22Rv1 (cell line): ENCODE measurements around the gene AGAP1.

Source experiments
- ZFX ChIP-seq: fragments of 450-650 bp; IDR thresholded peaks from 2 replicates; pipeline ENCODE4 v1.6.1; 2017; ENCODE audit warnings: antibody characterized with exemption, borderline replicate concordance
- TF ChIP-seq, protein P1 (sequence below): fragments of 450-650 bp; IDR thresholded peaks from 2 replicates; pipeline ENCODE4 v1.5.1; 2017; ENCODE audit warnings: mild to moderate bottlenecking

DNA sequence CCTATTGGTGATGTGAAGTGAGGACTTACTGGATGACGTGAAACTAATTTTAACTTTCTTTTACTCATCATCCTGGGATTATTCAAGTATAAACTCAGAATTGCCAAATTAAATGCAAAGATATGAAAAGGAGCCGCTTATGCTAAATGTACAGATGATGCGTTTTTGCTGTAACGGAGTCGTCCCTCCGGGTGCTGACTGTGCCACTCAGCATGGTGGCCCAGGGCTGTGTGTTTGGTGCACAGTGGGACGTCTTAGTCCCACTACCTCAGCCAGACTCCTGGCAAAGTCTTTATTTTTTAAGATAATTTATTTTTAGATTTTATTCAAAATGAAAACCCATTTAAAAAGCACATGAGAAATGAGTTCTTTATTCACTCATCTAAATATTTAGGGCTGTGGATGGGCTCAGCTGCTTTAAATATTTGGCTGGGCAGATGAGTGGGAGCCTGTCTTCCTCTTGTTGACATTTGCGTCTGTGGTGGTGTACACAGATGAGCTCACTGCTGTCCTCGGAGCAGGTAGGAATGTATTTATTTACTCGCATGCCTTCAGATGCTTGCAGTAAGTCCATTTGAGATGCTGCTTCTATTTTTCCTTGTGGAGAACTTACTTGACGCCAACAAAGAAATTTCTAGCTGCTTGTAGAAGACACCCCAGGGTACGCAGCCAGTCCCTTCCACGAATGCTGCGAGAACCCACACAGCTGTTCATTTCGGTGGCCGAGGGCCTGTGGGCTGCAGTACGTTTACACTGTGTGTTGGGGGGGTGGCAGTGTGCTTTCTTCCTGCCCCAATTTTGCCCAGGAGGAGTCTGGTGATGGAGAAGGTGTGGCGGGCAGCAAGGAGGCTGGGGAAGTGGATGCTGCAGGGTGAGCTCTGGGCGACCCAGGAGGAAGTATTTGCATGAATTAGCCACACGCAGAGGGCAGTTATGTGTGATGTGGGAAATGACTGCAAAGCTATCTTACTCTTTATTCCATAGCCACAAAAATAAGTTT lies 105.0 kb downstream of the AGAP1 start:
- TF ChIP-seq, protein P1, sequence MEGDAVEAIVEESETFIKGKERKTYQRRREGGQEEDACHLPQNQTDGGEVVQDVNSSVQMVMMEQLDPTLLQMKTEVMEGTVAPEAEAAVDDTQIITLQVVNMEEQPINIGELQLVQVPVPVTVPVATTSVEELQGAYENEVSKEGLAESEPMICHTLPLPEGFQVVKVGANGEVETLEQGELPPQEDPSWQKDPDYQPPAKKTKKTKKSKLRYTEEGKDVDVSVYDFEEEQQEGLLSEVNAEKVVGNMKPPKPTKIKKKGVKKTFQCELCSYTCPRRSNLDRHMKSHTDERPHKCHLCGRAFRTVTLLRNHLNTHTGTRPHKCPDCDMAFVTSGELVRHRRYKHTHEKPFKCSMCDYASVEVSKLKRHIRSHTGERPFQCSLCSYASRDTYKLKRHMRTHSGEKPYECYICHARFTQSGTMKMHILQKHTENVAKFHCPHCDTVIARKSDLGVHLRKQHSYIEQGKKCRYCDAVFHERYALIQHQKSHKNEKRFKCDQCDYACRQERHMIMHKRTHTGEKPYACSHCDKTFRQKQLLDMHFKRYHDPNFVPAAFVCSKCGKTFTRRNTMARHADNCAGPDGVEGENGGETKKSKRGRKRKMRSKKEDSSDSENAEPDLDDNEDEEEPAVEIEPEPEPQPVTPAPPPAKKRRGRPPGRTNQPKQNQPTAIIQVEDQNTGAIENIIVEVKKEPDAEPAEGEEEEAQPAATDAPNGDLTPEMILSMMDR = no peak
- no peak for TF ChIP-seq ZFX
